Measurements from ENCODE around the gene GPR153.

Gene GPR153

DNA sequence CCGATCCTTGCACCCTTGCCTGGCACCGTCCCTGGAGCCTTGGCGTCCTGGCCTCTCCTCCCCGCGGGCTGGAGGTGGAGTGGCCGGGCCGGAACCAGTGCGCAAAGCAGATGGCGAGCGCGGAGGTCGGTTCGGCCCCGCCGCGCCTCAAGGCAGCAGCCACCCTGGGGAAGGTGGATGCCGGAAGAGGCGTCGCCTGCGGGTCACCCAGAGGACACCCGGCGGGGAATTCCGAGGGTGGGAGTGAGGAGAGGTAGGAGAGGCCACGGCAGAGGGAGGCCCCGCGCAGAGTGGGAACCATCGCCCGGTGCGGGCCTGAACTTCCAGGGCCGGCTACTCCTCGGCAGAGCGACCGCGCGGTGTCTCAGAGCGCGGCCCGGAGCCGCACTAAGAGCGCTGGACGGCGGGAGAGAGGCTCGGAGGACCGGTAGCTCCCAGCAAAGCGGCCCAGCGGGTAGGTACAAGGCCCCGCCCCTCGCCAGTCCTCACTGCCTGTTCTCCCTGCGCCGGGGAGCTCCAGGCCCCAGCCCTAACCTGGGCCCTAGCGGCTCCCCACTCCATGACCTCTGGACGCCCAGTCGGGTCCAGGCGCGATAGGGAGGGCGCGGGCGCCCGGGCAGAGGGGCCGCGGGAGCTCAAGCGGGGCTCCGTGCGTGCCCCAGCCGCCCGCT lies 54.9 kb downstream of the GPR153 start, which contains the start of gene RNF207:
Gene RNF207 (plus strand): TSS at position 271 of the 671 bp plus-strand sequence. CDS start 417 bp downstream, outside the sequence.
- Histone ChIP-seq H3K4me2 (ENCODE audit: low read length) (peak within 1 kb of the TSS; percentile 86), H3K23ac (ENCODE audit: low read length) (no peak within 1 kb of the TSS), H3K18ac (ENCODE audit: low read length) (peak within 1 kb of the TSS; percentile 75), H2BK5ac (ENCODE audit: low read depth, low read length, poor library complexity) (no peak within 1 kb of the TSS), H4K8ac (ENCODE audit: low read depth, low read length) (peak within 1 kb of the TSS; percentile 62), H3K79me1 (ENCODE audit: low read length) (peaks cover 5% of the 10 kb centered on the region), H4K12ac (ENCODE audit: low read depth, low read length) (peak within 1 kb of the TSS; percentile 78), H3K79me2 (ENCODE audit: control insufficient read depth, insufficient read depth, low read length, poor library complexity) (peaks cover 2% of the 10 kb centered on the region), H2BK120ac (ENCODE audit: insufficient read depth, low read length, poor library complexity) (peak within 1 kb of the TSS; percentile 23), H3K9ac (ENCODE audit: low read length) (peak within 1 kb of the TSS; percentile 45), H3K14ac (ENCODE audit: low read length) (peak within 1 kb of the TSS; percentile 82), H3K36me3 (ENCODE audit: control insufficient read depth in 1 of 2, insufficient read depth in 2 of 2, low read length in 2 of 2) (peaks cover 0 to 4% of the 10 kb centered on the region in 2 experiments), H3K9me3 (ENCODE audit: insufficient read depth, low read depth, low read length) (peaks cover 20% of the 10 kb centered on the region), H4K91ac (ENCODE audit: low read depth, low read length) (peak within 1 kb of the TSS; percentile 58), H2BK12ac (ENCODE audit: low read length) (no peak within 1 kb of the TSS), H3K27me3 (ENCODE audit: insufficient read depth, low read length) (peaks cover 18% of the 10 kb centered on the region), H3K27ac (ENCODE audit: low read depth, low read length) (peak within 1 kb of the TSS; percentile 24), H2AK5ac (ENCODE audit: low read length) (no peak within 1 kb of the TSS), H3K4me1 (ENCODE audit: control insufficient read depth in 1 of 2, insufficient read depth in 2 of 2, low read length in 2 of 2) (peaks cover 13 to 20% of the 10 kb centered on the region in 2 experiments), H2AFZ (ENCODE audit: insufficient read depth, low read length, poor library complexity) (peak within 1 kb of the TSS; percentile 93), H3K4me3 (ENCODE audit: low read depth, low read length) (peak within 1 kb of the TSS; percentile 68), H3K4ac (ENCODE audit: low read depth, low read length) (no peak within 1 kb of the TSS)
- peak; percentile 86 to 94 for DNase-seq
- WGBS (ENCODE audit: extremely low coverage, insufficient coverage, insufficient read length), result no CpG with 5 or more reads among the region's 66 CpGs

DNA sequence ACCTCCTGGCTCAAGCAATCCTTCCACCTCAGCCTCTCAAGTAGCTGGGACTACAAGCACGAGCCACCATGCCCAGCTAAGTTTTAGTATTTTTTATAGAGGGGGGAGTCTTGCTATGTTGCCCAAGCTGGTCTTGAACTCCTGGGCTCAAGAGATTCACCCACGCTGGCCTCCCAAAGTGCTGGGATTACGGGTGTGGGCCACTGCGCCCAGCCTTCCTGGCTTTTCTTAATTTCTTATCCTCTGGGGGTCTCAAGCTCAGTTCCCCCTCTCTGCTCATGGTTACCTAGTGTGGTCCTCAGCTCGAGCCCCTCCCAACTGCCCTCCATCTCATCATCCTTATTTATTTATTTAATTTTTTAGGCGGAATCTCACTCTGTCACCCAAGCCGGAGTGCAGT lies 58.6 kb downstream of the GPR153 start:
- Histone ChIP-seq H3K27ac (ENCODE audit: low read depth, low read length) (no peak overlapping the region), H3K18ac (ENCODE audit: low read length) (no peak overlapping the region), H3K36me3 (ENCODE audit: control insufficient read depth in 1 of 2, insufficient read depth in 2 of 2, low read length in 2 of 2) (peaks cover 2 to 4% of the 10 kb centered on the region in 2 experiments), H4K12ac (ENCODE audit: low read depth, low read length) (no peak overlapping the region), H3K23ac (ENCODE audit: low read length) (no peak overlapping the region), H3K14ac (ENCODE audit: low read length) (no peak overlapping the region), H2AFZ (ENCODE audit: insufficient read depth, low read length, poor library complexity) (no peak overlapping the region), H4K91ac (ENCODE audit: low read depth, low read length) (no peak overlapping the region), H2AK5ac (ENCODE audit: low read length) (no peak overlapping the region), H2BK120ac (ENCODE audit: insufficient read depth, low read length, poor library complexity) (no peak overlapping the region), H2BK12ac (ENCODE audit: low read length) (no peak overlapping the region), H3K4me2 (ENCODE audit: low read length) (no peak overlapping the region), H3K4me3 (ENCODE audit: low read depth, low read length) (no peak overlapping the region), H3K9me3 (ENCODE audit: insufficient read depth, low read depth, low read length) (peaks cover 5% of the 10 kb centered on the region), H3K4ac (ENCODE audit: low read depth, low read length) (no peak overlapping the region), H3K79me1 (ENCODE audit: low read length) (peaks cover 17% of the 10 kb centered on the region), H3K9ac (ENCODE audit: low read length) (no peak overlapping the region), H3K4me1 (ENCODE audit: control insufficient read depth in 1 of 2, insufficient read depth in 2 of 2, low read length in 2 of 2) (peaks cover 9 to 15% of the 10 kb centered on the region in 2 experiments), H3K79me2 (ENCODE audit: control insufficient read depth, insufficient read depth, low read length, poor library complexity) (peaks cover 15% of the 10 kb centered on the region), H3K27me3 (ENCODE audit: insufficient read depth, low read length) (peaks cover 11% of the 10 kb centered on the region), H2BK5ac (ENCODE audit: low read depth, low read length, poor library complexity) (no peak overlapping the region), H4K8ac (ENCODE audit: low read depth, low read length) (no peak overlapping the region)
- no peak for DNase-seq
- WGBS (ENCODE audit: extremely low coverage, insufficient coverage, insufficient read length), result no CpG with 5 or more reads among the region's 7 CpGs

DNA sequence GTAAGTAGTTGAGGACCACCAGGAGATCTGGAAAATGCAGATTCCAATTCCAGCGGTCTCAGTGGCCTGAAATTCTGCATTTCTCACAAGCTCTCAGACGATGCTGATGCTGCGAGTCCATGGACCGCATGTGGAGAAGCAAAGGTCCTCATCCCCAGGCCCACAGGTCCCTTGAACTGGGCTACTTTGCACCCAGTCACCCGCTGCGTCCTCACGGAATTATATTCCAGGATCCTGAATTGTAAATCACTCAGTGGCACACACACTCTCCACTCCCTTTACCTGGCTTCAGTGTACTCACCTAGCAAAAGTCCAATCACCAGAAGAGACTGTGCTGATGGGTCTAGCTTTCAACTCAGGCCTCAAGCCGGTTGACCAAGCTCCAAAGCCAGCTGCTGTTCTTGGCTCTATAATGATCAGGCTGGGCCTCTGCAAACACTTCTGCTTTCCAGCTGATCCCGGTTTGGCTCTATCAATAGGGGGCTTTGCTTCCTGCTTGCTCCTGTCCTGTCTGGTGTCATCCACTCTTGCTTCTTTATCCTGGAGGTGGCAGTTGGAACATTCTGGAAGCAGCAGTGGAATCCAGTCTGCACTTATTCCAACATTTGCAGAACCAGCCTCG lies 60.6 kb downstream of the GPR153 start:
- Histone ChIP-seq H3K18ac (ENCODE audit: low read length) (peak overlapping the region; percentile 58), H3K23ac (ENCODE audit: low read length) (no peak overlapping the region), H3K9ac (ENCODE audit: low read length) (no peak overlapping the region), H3K79me1 (ENCODE audit: low read length) (peaks cover 13% of the 10 kb centered on the region), H2AK5ac (ENCODE audit: low read length) (peak overlapping the region; percentile 69), H4K12ac (ENCODE audit: low read depth, low read length) (peak overlapping the region; percentile 63), H3K36me3 (ENCODE audit: control insufficient read depth in 1 of 2, insufficient read depth in 2 of 2, low read length in 2 of 2) (peaks cover 12 to 16% of the 10 kb centered on the region in 2 experiments), H3K9me3 (ENCODE audit: insufficient read depth, low read depth, low read length) (peaks cover 2% of the 10 kb centered on the region), H3K4ac (ENCODE audit: low read depth, low read length) (peak overlapping the region; percentile 61), H3K4me2 (ENCODE audit: low read length) (peak overlapping the region; percentile 49), H3K27ac (ENCODE audit: low read depth, low read length) (peak overlapping the region; percentile 43), H2BK12ac (ENCODE audit: low read length) (no peak overlapping the region), H2BK5ac (ENCODE audit: low read depth, low read length, poor library complexity) (peak overlapping the region; percentile 71), H3K79me2 (ENCODE audit: control insufficient read depth, insufficient read depth, low read length, poor library complexity) (peaks cover 13% of the 10 kb centered on the region), H2AFZ (ENCODE audit: insufficient read depth, low read length, poor library complexity) (peak overlapping the region; percentile 75), H3K4me1 (ENCODE audit: control insufficient read depth in 1 of 2, insufficient read depth in 2 of 2, low read length in 2 of 2) (peaks cover 5 to 9% of the 10 kb centered on the region in 2 experiments), H3K4me3 (ENCODE audit: low read depth, low read length) (no peak overlapping the region), H2BK120ac (ENCODE audit: insufficient read depth, low read length, poor library complexity) (peak overlapping the region; percentile 82), H4K91ac (ENCODE audit: low read depth, low read length) (peak overlapping the region; percentile 91), H3K27me3 (ENCODE audit: insufficient read depth, low read length) (no peaks in the 10 kb centered on the region), H3K14ac (ENCODE audit: low read length) (peak overlapping the region; percentile 71), H4K8ac (ENCODE audit: low read depth, low read length) (peak overlapping the region; percentile 95)
- DNase-seq, result no peak
- WGBS (ENCODE audit: extremely low coverage, insufficient coverage, insufficient read length), result no CpG with 5 or more reads among the region's 10 CpGs

DNA sequence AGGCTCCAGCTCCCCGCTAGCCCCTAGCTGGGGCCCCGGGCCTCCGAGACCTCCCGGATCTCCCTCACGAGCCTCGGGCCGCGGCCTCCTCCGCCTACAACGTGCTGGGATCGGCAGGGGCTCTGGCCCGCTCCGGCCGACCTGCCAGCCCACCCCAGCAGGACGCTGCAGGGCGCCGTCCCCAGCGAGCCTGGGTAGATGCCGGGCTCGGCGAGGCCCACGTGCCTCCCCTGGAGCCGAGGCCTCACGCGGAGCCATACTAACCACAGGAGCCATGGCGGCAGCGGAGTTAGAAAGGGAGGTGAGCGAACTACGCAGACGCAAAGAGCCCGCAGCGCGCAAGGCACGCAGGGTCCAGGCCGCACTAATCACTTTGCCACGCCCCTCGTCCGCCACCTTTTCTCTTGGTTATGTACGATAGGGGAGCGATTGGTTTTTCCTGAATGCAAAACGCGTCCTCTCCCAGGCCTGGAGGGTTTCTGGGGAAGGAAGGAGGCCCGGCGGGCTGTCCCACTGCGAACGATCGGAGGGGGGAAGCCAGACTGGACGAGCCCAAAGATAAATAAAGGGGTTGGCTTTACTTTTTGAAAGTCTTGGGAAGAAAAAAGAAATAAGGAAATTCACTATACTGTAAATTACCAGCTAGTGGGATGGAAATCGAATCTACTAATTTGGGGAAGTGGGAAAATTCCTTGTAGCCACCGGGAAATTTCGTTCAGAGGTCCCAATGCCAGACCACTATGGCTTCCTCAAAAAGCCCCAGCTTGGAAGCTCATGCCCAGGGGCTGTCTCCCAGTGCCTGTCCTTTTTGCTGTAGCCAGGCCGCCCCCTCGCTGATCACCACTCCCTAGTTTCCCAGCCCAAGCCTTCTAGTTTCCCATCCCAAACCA lies 61.4 kb downstream of the GPR153 start, which contains the start of gene RPL22:
Gene RPL22 (minus strand): TSS at position 298 of the 890 bp plus-strand sequence. CDS start 22 bp downstream, at position 276.
- Histone ChIP-seq H3K27ac (ENCODE audit: low read depth, low read length) (peak within 1 kb of the TSS; percentile 54), H3K4ac (ENCODE audit: low read depth, low read length) (peak within 1 kb of the TSS; percentile 92), H2BK120ac (ENCODE audit: insufficient read depth, low read length, poor library complexity) (peak within 1 kb of the TSS; percentile 82), H2BK12ac (ENCODE audit: low read length) (no peak within 1 kb of the TSS), H2BK5ac (ENCODE audit: low read depth, low read length, poor library complexity) (peak within 1 kb of the TSS; percentile 71), H2AK5ac (ENCODE audit: low read length) (peak within 1 kb of the TSS; percentile 69), H3K9ac (ENCODE audit: low read length) (peak within 1 kb of the TSS; percentile 99), H3K23ac (ENCODE audit: low read length) (no peak within 1 kb of the TSS), H2AFZ (ENCODE audit: insufficient read depth, low read length, poor library complexity) (peak within 1 kb of the TSS; percentile 77), H3K79me1 (ENCODE audit: low read length) (peaks cover 12% of the 10 kb centered on the region), H3K36me3 (ENCODE audit: control insufficient read depth in 1 of 2, insufficient read depth in 2 of 2, low read length in 2 of 2) (peaks cover 19 to 20% of the 10 kb centered on the region in 2 experiments), H3K4me1 (ENCODE audit: control insufficient read depth in 1 of 2, insufficient read depth in 2 of 2, low read length in 2 of 2) (peaks cover 4 to 5% of the 10 kb centered on the region in 2 experiments), H3K14ac (ENCODE audit: low read length) (peak within 1 kb of the TSS; percentile 96), H3K27me3 (ENCODE audit: insufficient read depth, low read length) (no peaks in the 10 kb centered on the region), H3K9me3 (ENCODE audit: insufficient read depth, low read depth, low read length) (no peaks in the 10 kb centered on the region), H3K4me3 (ENCODE audit: low read depth, low read length) (peak within 1 kb of the TSS; percentile 100), H3K79me2 (ENCODE audit: control insufficient read depth, insufficient read depth, low read length, poor library complexity) (peaks cover 13% of the 10 kb centered on the region), H3K18ac (ENCODE audit: low read length) (peak within 1 kb of the TSS; percentile 88), H4K12ac (ENCODE audit: low read depth, low read length) (peak within 1 kb of the TSS; percentile 93), H3K4me2 (ENCODE audit: low read length) (peak within 1 kb of the TSS; percentile 56), H4K91ac (ENCODE audit: low read depth, low read length) (peak within 1 kb of the TSS; percentile 91), H4K8ac (ENCODE audit: low read depth, low read length) (peak within 1 kb of the TSS; percentile 95)
- WGBS (ENCODE audit: extremely low coverage, insufficient coverage, insufficient read length), result no CpG with 5 or more reads among the region's 53 CpGs
- peak; percentile 99 to 100 for DNase-seq
